Peyer's patch (tissue), 4 donors: ENCODE results near the gene AP4E1. TPM values are rescaled to one million over a fixed set of nuclear protein-coding genes. Genes with fewer than 3 reads are reported as not detected.

Source experiments
- DNase-seq, 3 donors: peaks; one replicate each; pipeline ENCODE4 v3.0.0-alpha.2; 2017 to 2019
- H3K27ac ChIP-seq, 4 donors: fragments of 200-600 bp; sonication (generic); one replicate each; pipeline ENCODE4 v1.5.1; 2016 to 2019
- H3K27me3 ChIP-seq, 2 donors: fragments of 200-600 bp; sonication (generic); one replicate each; pipeline ENCODE4 v1.5.1; 2019
- H3K36me3 ChIP-seq, 3 donors: fragments of 200-600 bp; sonication (generic); one replicate each; pipeline ENCODE4 v1.5.1; 2016 to 2019
- H3K4me1 ChIP-seq, 4 donors: fragments of 200-600 bp; sonication (generic); one replicate each; pipeline ENCODE4 v1.5.1; 2016 to 2019
- H3K4me3 ChIP-seq, 4 donors: fragments of 200-600 bp; sonication (generic); 1 replicate in 3 of 4; 2 replicates in 1 of 4; pipeline ENCODE4 v1.5.1; 2016 to 2019; ENCODE audit warnings: mild to moderate bottlenecking in 1 of 4
- H3K9me3 ChIP-seq, 4 donors: fragments of 200-600 bp; sonication (generic); one replicate each; pipeline ENCODE4 v1.5.1; 2016 to 2019; ENCODE audit warnings: mild to moderate bottlenecking in 1 of 4
- CTCF ChIP-seq, 6 experiments: fragments of 450-650 bp in 4 of 6; fragments of 200-600 bp in 2 of 6; sonication (generic) in 1 of 6; IDR thresholded peaks; one replicate each; pipeline ENCODE4 v1.5.1; 2017 to 2019; ENCODE audit warnings: antibody characterized with exemption in 6 of 6, mild to moderate bottlenecking in 3 of 6, moderate library complexity in 1 of 6
- POLR2A ChIP-seq, 2 donors: fragments of 450-650 bp; IDR thresholded peaks; one replicate each; pipeline ENCODE4 v1.5.1; 2017; ENCODE audit warnings: antibody characterized with exemption in 2 of 2, mild to moderate bottlenecking in 2 of 2, moderate library complexity in 2 of 2
- total RNA-seq, 4 donors: library from RNA; depleted of rRNA; stranded (reverse); fragments of >200 nt; gene quantifications; one replicate each; pipeline ENCODE4 v1.1.0, GENCODE V29; 2016

AP4E1 gene
- total RNA-seq, 4 donors from 2014 or later: 8.3 to 13.7 (median 11.9) TPM

GRCh38 chr15:51007131-51007666 lies 98.7 kb downstream of the AP4E1 start:
- H3K4me1 ChIP-seq: no peaks in the 10 kb centered on the region
- no peaks in the 10 kb centered on the region for H3K27me3 ChIP-seq
- H3K36me3 ChIP-seq: peaks cover 0 to 10% (median 0%) of the 10 kb centered on the region in 3 donors
- TF ChIP-seq POLR2A (IDR thresholded peaks at IDR 0.05) (no peak), CTCF (IDR thresholded peaks at IDR 0.05) (no peak)
- no peak overlapping the region for H3K4me3 ChIP-seq
- H3K27ac ChIP-seq: no peak overlapping the region
- no peak for DNase-seq
- H3K9me3 ChIP-seq: no peaks in the 10 kb centered on the region

GRCh38 chr15:51011212-51011611 lies 102.7 kb downstream of the AP4E1 start:
- no peak overlapping the region for H3K4me3 ChIP-seq
- H3K4me1 ChIP-seq: no peaks in the 10 kb centered on the region
- no peak for DNase-seq
- H3K36me3 ChIP-seq: no peaks in the 10 kb centered on the region
- H3K27me3 ChIP-seq: no peaks in the 10 kb centered on the region
- H3K9me3 ChIP-seq: no peaks in the 10 kb centered on the region
- TF ChIP-seq CTCF (IDR thresholded peaks at IDR 0.05) (no peak), POLR2A (IDR thresholded peaks at IDR 0.05) (no peak)
- no peak overlapping the region for H3K27ac ChIP-seq

GRCh38 chr15:51016615-51017014 lies 108.1 kb downstream of the AP4E1 start:
- H3K27ac ChIP-seq: no peak overlapping the region
- no peak for TF ChIP-seq CTCF (IDR thresholded peaks at IDR 0.05)
- TF ChIP-seq POLR2A (IDR thresholded peaks at IDR 0.05): no peak
- DNase-seq: no peak
- H3K4me3 ChIP-seq: no peak overlapping the region
- H3K9me3 ChIP-seq: no peaks in the 10 kb centered on the region
- no peaks in the 10 kb centered on the region for H3K36me3 ChIP-seq
- no peaks in the 10 kb centered on the region for H3K4me1 ChIP-seq
- H3K27me3 ChIP-seq: no peaks in the 10 kb centered on the region

- Histone ChIP-seq H3K4me1 (no peaks in the 10 kb centered on the region), H3K4me3 (no peak overlapping the region), H3K27me3 (no peaks in the 10 kb centered on the region), H3K27ac (no peak overlapping the region), H3K9me3 (no peaks in the 10 kb centered on the region), H3K36me3 (no peaks in the 10 kb centered on the region)
- TF ChIP-seq POLR2A (IDR thresholded peaks at IDR 0.05) (no peak), CTCF (IDR thresholded peaks at IDR 0.05) (no peak)
- no peak for DNase-seq
These were observed 113.7 kb downstream of the AP4E1 start for GRCh38 chr15:51022206-51022605.

GRCh38 chr15:51023499-51023898 lies 115.0 kb downstream of the AP4E1 start:
- Histone ChIP-seq H3K27ac (no peak overlapping the region), H3K9me3 (no peaks in the 10 kb centered on the region), H3K36me3 (no peaks in the 10 kb centered on the region), H3K27me3 (no peaks in the 10 kb centered on the region), H3K4me3 (no peak overlapping the region), H3K4me1 (no peaks in the 10 kb centered on the region)
- TF ChIP-seq CTCF (IDR thresholded peaks at IDR 0.05) (no peak), POLR2A (IDR thresholded peaks at IDR 0.05) (no peak)
- no peak for DNase-seq
